Left cardiac atrium (tissue), 4 donors: ENCODE data around the gene HUS1B. TPM values are rescaled to one million over a fixed set of nuclear protein-coding genes. Genes with fewer than 3 reads are reported as not detected.
"Not testable (repeated sequence)": the region's sequence is repeated elsewhere in the genome, so short reads cannot be mapped to it uniquely, and the experiment has no call there.

Experiments used
- ATAC-seq, 2 donors: fragments of 200-7000 bp; cut with Tn5 transposase; one replicate each; pipeline ENCODE4 v1.9.1; 2020; ENCODE audit warnings: mild to moderate bottlenecking in 2 of 2, moderate library complexity in 2 of 2
- DNase-seq: peaks from one replicate; pipeline ENCODE4 v3.0.0-alpha.2; 2020
- intact Hi-C, 2 donors: fragments of 100-400 bp; cut with DNase I; formaldehyde crosslinking; loops; one replicate each; pipeline versions ENCODE4 v1.14.1 to v1.15.1; 2022 to 2023
- long read RNA-seq: library from polyadenylated mRNA; unstranded; transcript quantifications from one replicate; pipeline ENCODE4 v2.0.0, GENCODE V29; 2021
- total RNA-seq, 2 donors: library from RNA; stranded (reverse); fragmentation: NEBNext Ultra II Directional; extraction: Animal tissue kit (Norgen Biotek cat#: 25700); gene quantifications; one replicate each; pipeline ENCODE4 v1.2.1, GENCODE V29; 2021
- donor health status: DM: no; HTN: yes; CAD: no.
- donor health status: DM: no; HTN: yes; CAD: no; lungs with severe emphysema.
- donor health status: DM: yes; HTN: yes; CAD: no.
- donor health status: Dilated cardiomyopathy.

HUS1B gene
- not detected for total RNA-seq
- long read RNA-seq, result 0 reads

DNA sequence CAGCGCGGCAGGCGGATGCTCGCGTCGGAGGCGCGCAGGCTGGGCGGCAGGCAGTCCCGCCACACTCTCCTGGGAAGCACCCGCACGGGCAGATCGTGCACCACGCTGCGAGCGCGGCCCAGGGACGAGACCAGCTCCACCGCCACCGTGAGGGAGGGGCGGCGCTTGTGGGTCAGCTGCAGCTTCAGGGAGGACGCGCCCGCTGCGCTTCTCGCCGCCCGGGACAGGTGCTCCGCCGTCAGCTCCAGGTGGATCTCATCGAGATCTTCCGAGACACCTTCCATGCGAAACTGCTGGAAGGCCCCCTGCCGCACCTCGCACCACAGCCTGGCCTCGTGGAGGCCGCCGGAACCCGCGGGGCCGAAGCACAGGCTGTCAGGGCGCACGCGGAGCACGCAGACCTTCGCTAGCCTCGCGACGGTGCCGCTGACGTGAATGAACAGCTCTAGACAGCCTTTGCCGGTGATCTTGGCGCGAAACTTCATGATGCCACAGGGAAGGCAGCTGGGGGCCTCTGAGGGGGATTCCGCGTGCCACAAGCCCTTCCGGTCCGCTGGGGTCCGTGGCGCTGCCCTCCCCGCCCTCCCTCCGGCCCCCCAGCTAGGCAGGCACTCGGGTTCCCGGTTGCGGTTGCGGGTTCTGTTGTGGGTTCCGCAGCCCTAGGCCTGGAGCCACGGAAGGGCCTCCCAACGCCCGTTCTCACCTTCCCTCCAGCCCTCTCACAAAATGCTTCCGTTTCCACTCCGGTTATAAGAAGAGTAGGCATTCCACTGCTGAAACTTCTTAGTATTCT, at the start of gene HUS1B:
HUS1B (minus strand) TSS at position 641 of the 793 bp plus-strand sequence; CDS start at position 485, 156 bp downstream.
- DNase-seq (no peak), ATAC-seq (no peak)
- intact Hi-C loops, result no loop called here

DNA sequence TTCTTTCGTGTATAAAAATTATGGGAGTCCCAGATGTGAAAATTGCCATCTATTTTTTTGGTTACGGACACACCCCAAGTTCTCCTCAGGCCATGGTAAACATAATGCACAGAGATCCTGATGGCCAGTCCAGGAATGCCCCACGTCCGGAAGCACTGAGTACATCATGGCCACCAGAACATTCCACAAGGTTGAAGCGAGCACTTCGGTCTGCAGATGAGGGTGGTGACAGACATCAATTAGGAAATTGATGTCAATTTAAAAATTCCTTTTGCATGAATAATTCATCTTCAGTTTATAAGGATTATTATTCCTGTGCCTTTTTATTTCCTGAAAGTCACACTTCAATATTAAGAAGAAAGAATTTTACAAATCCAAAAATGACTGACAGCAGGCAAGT, 49.2 kb upstream of the HUS1B start:
- ATAC-seq, result no peak
- intact Hi-C loops, result no loop called here
- no peak for DNase-seq

DNA sequence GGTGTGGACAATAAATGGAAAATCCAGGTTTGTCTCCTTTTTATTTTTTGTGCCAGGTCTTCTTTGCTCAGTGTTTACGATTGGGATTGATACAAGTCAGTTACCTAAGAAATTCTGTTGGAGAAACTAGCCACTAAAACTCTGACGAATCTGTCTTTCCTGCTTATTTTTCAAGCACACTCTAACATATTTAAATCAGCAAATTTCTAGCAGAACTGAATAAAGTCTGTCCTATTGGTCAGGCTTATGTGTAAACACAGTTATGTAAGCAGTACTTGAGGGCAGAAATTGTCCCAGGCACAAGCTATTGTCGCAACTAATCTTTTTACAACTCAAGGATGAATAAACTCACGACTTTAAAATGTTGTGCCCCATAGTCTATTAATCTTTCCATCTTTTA, 48.1 kb upstream of the HUS1B start:
- intact Hi-C loops, result no loop called here
- DNase-seq (no peak), ATAC-seq (no peak)

DNA sequence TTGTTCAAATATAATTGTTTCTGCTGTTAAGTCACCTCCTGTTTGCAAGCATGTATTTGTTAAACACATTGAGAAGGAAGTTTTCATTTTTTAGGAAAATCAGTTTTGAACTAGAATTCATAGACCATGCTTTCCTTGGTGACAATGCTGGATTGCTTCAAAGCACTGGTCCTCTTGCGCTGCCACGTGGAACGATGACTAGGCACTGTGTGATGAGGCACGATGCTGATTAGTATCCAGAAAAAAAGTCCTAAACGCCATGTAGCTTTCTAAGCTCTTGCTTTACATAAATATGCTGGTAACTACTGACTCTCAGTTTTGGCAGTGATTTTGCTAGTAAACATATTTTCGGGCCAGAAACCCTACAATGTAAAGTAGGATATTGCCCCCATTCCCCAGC, 47.1 kb upstream of the HUS1B start:
- DNase-seq, result no peak
- intact Hi-C loops, result no loop called here
- no peak for ATAC-seq

DNA sequence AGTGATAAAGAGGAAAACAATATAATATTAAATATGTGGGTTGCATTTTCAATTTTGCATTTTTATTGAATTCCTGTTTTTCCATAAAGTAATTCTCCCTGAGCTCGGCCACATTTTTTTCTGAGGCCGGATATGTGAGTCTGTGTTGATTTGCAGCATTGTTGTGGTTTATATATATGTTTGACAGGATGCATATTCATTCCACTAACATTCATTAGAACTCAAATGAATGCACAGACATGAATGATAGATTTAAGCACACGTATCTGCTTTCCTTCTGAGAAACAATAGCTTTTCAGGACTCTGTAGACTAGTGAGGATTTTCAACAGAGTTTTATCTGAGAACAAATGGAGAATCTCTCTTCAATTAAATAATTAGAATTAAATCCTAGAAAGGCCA, 46.7 kb upstream of the HUS1B start:
- ATAC-seq (no peak), DNase-seq (no peak)
- intact Hi-C loops, result no loop called here

DNA sequence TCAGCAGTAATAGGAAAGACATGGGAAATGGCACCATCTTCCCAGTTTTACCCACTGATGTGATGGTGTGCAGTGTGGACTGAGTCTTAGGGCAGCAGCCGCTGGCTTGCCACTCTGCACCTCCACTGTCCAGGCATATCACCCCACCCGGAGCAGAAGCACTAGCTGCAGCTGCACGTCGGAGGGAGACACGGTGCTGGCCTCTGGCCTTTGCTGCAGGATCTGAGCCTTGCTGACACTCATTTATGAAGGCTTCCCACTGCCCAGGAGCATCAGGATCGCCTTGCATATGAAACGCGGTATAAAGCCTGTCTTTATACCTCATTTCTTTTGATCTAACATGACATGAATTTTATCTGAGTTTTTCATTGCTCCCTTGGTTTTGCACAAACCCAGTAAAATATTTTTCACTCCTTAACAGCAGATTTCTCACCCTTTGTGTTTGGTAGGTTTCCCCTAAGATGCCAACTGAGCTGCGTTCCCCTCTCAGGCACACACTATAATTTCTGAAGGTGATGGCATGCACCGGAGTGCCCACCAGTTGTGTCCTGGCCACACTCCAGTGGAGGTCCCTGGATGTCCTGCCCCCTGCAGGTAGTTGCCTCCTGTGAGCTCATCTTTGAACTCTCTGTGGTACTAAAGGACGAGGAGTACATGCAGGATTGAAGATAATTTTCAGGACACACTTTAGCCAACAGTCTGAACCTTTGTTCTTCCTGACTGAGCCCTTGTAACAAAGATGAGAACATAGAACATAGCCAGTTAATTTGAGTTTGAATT, 45.0 kb upstream of the HUS1B start:
- ATAC-seq, result no peak
- intact Hi-C loops, result no loop called here
- DNase-seq, result no peak

DNA sequence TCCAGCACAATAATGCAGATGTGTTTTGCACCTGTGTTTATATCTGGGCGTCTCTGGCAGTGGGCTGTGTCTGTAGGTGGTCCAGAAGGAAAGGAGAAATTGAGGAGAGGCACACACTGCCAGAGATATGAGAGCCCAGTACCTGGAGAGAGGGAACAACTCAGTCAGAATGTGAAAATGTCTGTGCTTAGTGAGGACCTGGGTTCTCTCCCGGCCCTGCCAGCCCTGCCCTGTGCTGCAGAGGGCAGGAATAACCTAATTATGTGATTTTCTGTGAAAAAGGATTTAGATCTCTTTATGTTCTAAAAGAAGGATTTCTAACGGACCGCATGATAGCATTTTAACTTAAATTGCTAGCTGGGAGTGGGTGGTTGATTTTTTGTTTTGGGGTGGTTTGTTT, 44.3 kb upstream of the HUS1B start:
- intact Hi-C loops, result no loop called here
- ATAC-seq (no peak), DNase-seq (no peak)

DNA sequence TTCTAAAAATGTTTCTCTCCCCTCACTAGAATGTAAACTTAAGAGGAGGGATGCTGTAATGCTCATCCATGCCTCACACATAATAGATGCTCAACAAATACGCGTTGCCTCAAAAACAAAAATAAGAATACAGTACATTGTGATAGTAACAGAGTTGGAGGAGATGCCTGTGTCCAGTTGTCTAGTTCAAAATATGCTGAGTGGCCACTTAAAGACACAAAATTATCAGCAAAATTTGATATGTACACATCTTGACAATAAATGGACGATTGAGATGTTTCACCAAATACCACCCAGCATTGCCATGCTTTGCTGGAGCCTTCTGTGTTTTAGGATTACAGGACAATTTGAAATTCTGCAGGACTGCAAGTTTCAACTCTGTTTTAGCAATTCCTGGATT, 43.6 kb upstream of the HUS1B start:
- DNase-seq (no peak), ATAC-seq (no peak)
- intact Hi-C loops, result no loop called here

DNA sequence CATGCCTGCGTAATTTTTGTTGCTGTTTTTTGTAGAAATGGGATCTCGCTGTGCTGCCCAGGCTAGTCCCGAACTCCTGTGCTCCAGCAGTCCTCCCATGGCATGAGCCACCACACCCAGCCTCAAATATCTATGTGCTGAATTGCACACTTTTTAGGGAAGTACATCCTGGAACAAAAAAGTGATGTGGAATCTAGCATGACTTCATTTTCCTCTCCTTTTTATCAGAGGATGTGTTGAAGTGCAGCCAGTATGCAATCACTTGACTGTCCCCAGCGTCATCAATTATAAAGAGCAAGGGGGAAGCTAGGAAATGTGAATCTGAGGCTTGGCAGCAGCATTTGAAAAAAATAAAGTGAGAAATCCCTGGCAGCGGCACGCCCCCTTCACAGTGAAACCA, 42.4 kb upstream of the HUS1B start:
- intact Hi-C loops, result no loop called here
- DNase-seq (no peak), ATAC-seq (no peak)

DNA sequence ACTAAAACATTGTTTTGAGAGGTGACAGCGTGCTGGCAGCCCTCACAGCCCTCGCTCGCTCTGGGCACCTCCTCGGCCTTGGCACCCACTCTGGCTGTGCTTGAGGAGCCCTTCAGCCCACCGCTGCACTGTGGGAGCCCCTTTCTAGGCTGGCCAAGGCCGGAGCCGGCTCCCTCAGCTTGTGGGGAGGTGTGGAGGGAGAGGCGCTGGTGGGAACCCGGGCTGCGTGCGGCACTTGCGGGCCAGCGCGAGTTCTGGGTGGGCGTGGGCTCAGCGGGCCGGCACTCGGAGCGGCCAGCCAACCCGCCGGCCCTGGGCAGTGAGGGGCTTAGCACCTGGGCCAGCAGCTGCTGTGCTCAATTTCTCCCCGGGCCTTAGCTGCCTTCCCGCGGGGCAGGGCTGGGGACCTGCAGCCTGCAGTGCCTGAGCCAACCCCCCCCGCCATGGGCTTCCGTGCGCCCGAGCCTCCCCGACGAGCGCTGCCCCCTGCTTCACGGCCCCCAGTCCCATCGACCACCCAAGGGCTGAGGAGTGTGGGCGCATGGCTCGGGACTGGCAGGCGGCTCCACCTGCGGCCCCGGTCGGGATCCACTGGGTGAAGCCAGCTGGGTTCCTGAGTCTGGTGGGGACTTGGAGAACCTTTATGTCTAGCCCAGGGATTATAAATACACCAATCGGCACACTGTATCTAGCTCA, 37.7 kb upstream of the HUS1B start:
- ATAC-seq, DNase-seq, intact Hi-C loops: not testable (repeated sequence)

DNA sequence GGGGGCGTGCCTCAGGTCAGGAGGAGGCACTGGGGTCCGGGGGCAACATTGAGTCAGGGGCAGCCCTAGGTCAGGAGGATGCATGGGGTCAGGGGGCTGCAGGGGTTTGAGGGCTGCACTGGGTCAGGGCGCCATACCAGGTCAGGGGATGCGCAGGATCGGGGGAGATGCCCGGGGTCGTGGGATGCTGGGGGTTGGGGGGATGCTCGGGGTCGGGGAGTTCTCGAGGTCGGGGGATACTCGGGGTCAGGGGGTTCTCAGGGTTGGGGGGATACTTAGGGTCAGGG, 36.8 kb upstream of the HUS1B start:
- intact Hi-C loops, result no loop called here
- ATAC-seq, result no peak
- DNase-seq, result no peak

DNA sequence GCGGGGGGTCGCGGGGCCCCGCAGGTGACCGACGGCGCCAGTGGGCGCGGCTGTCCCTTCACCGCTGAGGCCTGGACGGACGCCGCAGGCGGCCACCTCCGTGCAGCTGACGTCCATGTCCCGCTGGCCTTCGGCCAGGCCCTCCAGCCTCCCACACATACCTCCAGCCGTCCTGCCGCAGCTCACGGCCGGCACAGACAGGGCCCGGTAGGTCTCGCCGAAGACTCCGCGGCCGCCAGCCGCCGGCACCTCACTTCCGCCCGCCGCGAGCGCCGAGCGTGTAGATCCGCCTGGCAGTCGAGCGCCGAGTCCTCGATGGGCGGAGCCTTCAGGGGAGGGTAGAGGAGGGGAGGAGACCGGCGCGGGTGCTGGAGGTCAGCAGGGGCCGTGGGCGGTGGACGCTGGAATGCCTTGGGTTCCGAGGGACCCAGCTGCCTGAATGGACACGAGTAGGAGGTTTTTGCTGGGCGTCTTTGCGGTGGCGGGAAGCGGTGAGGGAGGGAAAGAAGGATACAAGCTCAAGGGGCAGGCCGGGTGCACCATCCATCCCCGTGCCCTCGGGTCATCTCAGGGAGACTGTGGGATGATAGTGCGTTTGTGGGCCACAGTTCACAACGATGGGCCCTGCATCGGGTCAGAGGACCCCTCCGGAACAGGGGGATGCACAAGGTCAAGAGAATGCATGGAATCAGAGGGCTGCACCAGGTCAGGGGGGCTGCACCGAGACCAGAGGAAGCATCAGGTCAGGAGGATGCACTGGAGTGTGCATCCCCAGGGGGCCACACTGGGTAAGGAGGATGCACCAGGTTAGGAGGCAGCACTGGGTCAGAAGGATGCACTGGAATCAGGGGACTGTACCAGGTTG, 36.2 kb upstream of the HUS1B start, which contains the start of gene EXOC2:
EXOC2 (minus strand) TSS at position 282 of the 865 bp plus-strand sequence. CDS start 55,321 bp downstream, outside the sequence.
- ATAC-seq (peak; percentile 97), DNase-seq (peak; percentile 90)
- intact Hi-C loops, result no loop called here

DNA sequence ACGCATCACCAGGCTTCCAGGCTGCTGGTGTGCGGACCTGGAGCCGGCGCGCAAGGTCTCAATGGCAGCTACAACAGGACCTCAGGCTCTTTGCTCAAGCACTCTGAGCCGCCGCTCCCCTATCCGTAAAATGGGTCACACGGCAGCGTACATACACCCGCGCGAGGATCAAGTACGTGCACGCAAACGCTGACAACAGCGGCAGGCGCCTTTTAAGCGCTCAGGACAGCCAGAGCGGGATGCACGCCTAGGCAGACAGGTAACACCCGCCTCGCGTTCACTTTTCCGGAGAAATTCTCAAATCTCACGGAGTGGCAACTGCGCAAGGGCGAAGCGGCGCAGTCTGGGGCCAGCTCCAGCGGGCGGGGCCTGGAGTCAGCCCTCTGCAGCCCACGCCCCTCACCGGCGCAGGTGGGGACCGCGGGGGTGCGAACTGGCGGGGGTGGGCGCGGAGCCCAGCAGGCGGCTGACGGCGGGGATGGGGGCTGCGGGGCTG, 35.5 kb upstream of the HUS1B start:
- intact Hi-C loops, result no loop called here
- ATAC-seq (peak; percentile 83 to 92), DNase-seq (peak; percentile 40)

DNA sequence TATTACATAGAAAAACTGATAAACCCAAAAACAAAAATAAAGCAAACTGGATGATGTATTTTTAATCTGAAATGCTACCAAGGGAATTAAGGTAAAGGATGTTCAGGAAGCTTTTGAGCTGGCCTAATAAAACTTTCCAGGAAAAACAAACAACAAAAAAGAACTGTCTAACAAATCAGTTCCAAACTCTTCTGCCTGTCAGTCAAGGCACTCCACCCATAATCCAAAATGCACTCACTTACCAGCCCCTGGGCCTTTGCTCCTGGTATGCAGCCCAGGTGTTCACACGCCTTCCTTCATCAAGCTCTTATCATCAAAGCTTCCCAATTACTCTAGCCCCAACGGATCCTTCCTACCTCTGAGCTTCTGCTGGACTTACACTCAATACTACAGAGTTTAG, 32.3 kb upstream of the HUS1B start:
- DNase-seq (no peak), ATAC-seq (no peak)
- intact Hi-C loops, result no loop called here

DNA sequence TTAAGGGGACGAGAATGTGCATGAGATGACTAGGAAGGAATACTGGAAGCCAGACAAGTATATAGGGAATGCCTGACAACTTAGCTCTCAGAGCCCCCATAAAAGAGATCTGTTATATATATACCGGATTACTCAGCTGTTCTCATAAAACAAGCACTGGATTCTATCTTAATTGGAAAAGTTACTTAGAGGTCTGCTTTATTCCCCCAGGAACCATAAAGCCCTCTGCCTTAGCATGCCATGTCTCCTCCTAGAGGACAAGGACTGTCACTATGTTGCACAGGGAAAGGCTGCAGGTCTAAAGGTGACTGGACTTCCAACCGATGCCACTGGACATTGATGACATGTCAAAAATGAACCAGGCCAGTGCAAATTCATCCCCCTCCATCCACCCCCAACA, 29.6 kb upstream of the HUS1B start:
- ATAC-seq (no peak), DNase-seq (no peak)
- intact Hi-C loops, result no loop called here

DNA sequence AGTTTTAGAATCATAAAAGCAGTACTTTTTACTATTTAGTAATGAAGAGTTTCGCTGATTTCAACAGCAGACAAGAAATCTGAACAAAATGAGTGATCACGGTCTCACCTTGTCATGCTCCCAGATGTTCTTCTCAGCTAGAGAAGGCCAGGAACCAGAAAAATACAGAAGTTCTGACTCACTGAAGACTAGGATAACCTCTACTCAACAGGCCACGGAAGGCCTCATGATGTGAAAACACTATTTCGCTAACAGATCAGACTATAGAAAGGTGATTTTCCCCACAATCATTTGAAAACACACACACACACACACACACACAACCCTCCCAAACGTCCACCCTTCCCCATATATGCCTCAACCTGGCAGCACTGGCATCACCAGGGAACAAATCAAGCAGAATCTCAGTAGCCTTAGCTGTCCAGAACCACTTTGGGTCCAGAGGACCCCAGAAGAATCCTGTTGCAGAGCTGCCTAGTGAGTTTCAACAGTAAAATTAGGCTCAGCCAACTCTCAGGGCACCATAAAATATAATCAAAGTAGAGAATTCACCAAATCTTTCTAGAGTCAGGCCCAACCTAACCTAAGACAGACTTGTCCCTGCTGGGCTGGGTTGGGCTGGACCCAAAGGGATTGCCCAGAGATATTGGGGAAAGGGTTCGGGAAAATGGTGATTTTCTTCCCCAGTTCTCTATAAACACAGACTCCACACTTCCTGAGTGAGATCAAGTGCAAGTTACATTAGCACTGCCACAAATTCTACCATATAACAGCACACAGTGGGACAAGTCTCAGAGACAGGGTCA, 28.1 kb upstream of the HUS1B start:
- DNase-seq (no peak), ATAC-seq (no peak)
- intact Hi-C loops, result no loop called here

DNA sequence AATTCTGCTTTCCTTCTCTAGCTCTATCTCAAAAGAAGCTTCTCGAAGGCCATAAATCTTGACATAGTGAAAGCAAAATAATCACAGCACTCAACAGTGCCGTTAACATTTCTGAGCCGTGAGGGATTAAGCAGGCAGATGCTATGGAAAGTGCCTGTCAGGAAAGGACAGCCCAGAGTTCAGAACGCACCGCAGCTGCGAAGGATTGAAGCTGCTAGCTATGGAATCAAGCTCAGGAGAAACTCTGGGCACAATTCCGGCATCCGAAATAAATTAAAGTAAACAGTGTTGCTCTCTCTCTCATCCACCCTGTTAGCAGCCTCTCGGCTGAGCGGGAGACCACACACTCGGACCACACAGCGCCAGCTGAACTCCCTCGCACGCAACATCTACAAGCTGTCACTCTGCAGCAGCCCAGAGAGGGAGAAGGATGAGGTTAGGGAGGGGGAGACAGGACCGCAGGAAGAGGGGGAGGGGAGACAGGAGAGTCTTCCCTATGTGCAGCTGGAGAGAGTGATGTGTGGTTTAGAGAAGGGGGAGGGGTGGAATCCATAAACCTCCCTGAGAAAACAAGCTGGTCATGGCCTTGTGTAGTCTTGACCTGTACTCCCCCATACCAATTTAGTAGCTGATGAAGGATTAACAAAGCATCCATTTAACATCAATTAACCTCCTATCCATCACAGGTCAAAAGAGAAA, 27.0 kb upstream of the HUS1B start:
- intact Hi-C loops, result no loop called here
- ATAC-seq, result peak; percentile 47 to 79
- DNase-seq, result no peak
